ENCODE results near the gene ACHE.
A peak's percentile ranks its signal among the peaks of the same experiment; 100 is the strongest.

The ACHE gene

DNA sequence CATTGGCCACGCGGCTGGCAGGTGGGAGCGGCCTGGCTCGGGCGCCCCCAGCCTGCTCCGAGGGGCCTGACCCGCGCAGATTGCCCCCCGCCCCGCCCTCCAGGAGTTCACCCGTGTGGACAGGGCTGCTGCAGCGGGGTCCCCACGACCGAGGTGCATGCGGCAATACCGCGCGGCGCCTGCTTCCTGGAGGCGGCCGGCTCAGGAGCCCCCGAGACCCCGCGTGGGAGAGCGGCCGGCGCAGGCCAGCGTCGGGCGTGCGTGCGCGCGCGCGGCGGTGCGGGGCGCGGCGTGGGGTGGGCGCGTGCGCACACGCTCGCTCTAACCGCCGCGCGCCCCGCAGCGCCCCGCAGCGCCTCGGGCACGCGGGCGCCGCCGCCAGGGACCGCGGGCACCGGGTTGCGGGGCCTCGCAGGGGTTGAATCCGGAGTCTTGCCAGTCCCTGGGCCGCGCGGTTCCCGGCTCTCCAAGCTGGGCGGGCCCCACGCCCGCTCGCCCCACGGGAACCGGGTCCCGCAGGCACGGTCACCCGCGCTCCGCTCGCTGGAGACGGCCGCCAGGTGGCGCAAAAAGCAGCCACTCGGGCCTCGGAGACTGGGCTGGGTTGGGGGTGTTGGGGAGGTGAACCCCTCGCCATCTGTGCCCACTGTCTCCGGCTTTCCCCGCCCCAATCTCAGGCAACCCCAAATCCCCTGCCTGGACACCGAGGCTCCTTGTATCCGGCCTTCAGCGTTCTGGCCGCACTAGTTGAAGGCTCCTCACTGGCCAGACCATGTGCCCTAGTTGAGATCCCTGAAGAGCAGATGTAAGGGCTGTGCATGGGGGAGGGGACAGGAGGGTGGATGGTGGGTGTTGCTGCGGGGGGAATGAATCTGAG lies 1.3 kb upstream of the ACHE start:
- peak; percentile 65 for DNase-seq

DNA sequence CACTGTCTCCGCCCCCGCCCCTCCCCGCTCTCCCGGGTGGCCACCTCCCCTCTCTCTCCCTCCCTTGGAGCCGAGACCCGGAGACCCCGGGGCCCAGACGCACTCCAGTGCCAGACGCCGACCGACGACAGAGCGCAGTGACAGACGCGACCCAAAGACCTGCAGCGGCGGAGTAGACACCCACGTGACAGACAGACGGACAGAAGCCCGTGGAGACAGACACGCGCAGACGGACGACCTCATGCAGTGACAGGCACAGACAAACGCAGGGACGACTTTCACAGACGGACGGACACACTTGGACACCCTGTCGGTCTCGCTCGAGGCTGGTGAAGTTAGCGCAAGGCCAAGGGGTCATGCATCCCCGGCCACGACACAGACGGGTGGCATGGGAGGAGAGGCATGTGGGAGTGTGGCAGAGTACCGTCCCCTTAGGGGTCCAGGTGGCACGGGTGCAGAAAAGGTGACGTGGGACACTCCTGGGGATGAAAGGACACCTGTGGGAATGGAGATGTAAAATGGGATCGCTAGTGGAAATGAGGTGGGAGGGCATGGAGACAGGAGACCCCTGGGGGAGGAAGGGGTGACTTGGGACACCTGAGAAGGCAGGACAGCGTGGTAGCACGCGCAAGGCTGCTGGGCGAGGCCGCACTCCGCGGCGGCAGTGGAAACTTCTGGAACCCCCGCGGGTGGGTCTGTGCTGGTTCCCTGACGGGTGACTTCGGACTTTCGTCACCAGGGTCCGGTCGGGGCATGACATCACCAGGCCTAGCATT lies 456 bp upstream of the ACHE start:
- DNase-seq = no peak

- peak; percentile 33 for DNase-seq
These were observed 608 bp downstream of the ACHE start for GRCh38 chr7:100894860-100895700.

DNA sequence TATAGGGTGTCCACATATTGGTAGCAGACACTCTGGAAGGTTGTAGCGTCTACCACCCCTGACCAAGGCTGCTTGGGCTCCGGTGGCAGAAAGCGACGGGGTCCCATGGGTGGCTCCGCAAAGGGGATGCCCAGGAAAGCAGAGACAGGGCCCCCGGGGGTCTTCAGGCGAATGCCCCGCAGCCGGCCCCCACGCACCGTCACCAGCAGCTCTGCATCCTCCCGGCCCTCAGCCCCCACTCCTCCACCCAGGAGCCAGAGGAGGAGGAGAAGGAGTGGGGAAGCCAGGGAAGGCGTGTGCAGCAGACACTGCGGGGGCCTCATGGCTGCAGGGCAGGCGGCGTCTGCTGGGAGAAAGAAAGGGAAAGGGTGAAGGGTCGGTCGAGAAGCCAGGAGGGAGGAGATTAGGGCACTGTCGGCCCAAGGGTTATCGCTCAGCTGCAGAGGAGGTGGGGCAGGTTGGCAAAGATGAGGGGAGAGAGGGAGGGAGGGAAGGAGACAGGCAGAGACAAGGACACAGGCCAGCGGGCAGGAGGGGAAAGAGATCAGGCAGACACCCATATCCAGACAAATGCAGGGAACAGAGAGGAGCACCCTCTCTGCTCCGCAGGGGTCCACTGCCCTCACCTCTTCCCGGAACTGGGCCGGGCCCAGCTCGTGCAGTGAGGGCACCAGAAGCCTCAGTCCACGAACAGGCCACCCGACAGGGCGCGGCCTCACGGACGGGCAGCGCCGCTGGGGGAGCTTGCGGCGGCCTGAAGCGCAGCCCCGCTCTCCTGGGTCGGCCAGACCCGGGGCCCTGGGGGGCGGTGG lies 1.6 kb downstream of the ACHE start:
- no peak for DNase-seq

- no peak for DNase-seq
These were observed 2.3 kb downstream of the ACHE start for GRCh38 chr7:100893318-100893895.

DNA sequence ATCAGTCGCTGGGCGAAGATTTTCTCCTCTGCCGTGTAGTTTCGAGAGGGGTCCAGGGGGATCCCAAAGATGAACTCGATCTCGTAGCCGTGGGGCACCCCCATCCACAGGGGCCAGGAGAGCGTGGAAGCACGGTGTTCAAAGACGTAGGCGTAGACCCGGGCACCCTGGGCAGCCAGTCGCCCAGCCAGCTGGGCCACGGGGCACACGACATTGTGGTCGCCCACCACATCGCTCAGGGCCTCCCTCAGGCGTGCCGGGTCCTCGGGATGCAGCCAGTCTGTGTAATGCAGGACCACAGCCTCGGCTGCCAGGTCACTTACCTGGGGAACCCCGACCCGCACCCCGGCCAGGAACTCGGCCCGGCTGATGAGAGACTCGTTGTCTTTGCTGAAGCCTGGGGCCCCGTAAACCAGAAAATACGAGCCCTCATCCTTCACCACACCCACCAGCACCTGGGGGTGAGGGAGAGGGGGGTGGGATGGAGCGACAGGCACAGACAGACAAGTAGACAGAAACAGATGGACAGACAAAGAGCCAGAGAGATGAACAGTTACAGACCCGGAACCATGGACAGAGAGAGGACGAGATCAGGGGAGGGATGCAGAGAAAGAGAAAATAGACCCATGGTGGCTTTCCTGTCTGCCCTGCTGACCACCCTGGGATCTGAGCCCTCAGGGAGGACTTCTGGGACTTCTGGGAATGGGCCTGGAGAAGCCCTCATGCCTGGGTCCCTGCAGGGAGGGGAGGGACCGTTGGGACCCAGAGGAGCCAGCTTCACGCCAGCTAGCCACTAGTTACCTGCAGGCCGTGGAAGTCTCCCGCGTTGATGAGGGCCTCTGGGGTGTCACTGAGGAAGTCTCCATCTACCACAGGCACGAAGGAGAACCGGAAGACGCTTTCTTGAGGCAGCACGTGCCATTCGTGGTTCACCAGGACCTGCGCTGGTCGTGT lies 3.0 kb downstream of the ACHE start:
- no peak for DNase-seq

GRCh38 chr7:100891568-100892247 lies 4.0 kb downstream of the ACHE start:
- DNase-seq = no peak

DNA sequence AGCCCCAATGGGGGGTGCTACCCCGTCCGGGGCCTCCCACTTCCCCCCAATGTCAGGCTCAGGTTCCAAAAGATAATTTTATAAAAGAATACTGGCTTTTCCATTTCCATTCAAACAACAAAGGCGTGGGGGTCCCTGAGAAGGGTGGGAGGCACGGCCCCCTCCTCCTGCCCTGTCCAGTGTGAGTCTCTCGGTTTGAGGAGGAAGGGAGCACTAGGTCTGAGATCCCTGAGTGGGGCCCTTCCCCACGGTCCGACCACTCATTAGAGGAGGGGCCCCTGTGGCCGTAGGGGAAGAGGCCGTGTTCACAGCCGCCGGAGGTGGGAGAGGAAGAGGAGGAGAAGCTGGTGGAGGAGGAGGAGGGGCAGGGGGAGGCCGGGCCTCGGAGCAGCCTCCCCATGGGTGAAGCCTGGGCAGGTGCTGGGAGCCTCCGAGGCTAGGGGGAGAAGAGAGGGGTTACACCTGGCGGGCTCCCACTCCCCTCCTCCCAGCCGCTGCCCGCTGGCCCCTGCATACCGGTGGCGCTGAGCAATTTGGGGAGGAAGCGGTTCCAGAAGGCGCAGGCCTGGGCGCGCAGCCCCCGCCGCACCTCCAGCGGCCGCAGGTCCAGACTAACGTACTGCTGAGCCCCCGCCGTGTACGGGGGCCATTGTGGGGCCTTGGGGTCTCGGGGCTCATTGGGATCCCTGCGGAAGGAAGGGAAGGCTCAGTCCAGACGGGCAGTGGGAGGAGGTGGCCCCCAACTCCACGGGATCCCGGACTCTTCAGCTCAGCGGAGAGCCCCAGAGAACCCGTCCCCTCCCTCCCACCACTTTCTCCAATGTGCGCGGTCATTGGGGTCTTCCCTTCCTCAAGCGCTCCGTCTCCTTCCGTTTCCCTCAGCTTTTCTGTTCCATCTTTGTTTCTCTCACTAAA lies 4.8 kb downstream of the ACHE start:
- no peak for DNase-seq

GRCh38 chr7:100888988-100889750 lies 6.5 kb downstream of the ACHE start, which contains the start of gene UFSP1:
TSS of gene UFSP1 (minus strand) at chr7:100889715. CDS start at chr7:100889271, 444 bp downstream.
- DNase-seq = peak; percentile 66

DNA sequence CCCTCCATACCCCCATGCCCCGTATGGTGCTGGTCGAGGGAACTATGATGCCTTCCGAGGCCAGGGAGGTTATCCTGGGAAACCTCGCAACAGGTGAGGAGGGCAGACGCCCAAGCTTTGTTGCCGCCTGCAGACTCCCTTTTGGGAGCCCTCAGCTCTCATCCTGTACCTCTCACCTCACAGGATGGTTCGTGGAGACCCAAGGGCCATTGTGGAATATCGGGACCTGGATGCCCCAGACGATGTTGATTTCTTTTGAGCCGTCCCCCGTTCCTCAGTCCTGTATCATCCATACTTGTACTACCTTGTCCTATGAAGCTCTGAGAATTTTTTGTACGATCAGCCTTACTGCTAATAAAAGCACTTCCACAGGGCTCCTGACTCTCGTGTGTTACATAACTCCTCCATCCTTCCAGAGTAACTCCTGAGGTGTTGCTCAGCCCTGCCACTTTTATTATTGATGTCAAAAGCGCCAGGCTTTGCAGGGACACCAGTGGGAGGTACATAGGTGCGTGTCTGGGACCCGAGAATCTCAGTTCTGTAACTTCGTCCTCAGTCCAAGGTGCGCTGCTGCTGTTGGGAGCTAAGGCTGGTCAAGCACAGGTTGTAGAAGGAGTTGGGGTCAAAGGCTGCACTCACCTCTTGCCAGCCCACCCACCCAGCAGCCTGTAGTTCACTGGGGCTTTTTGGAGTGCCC lies 7.2 kb downstream of the ACHE start:
- DNase-seq = no peak

DNA sequence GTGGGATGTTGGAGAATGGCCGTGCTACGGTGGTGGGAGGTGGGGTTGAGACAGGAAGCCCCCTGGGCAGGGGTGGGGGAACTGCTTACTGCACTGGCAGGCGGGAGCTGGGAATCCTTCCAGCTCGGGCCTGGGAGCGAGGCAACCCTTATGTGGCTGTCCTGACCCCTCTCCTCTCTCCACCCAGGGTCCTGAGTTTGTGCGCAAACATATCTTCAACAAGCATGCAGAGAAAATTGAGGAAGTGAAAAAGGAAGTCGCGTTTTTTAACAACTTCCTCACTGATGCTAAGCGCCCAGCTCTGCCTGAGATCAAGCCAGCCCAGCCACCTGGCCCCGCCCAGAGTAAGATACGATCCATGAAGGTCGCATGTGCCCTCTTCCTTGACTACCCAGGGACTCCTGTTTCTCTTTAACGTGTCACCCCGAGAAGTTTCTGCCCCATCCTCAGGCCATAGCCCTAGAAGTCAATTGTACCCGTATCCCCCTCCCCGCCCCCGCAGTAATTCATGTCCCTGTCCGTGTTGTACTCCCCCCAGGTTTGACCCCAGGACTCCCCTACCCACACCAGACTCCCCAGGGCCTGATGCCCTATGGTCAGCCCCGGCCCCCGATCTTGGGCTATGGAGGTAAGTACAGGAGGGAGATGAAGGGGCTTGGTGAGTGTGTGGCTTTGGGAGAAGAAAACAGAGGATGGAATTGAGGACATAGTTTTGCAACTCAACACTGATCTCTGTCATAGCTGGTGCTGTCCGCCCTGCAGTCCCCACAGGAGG lies 8.0 kb downstream of the ACHE start:
- peak; percentile 37 for DNase-seq

- DNase-seq = no peak
These were observed 8.7 kb downstream of the ACHE start for GRCh38 chr7:100886936-100887515.

DNA sequence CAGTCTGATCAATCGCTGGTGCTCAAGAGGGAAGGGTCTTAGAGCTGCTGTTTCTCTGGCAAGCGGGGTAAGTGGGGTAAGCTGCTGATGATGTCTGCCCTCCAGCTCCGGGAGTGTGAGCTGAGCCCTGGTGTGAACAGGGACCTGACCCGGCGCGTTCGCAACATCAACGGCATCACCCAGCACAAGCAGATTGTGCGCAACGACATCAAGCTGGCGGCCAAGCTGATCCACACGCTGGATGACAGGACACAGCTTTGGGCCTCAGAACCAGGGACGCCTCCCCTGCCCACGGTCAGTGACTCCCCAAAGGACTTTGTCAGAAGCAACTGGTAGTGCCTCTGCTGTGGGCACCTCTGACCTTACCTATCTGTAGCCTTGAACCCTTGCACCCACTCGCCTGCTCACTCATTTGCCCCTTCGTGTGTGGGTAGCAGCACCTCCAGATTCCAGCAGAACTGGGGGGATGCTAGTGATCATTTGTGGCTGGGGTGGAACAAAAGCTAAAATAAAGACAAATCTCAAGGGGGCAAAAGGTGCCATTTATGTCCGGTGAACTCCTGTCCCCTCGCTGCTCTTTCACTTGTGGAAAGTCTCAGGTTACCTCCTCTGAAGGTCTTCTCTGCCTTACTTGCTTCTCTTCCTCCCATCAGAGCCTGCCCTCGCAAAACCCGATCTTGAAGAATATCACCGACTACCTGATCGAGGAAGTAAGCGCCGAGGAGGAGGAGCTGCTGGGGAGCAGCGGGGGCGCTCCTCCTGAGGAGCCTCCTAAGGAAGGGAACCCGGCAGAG lies 9.3 kb downstream of the ACHE start:
- DNase-seq = no peak

DNA sequence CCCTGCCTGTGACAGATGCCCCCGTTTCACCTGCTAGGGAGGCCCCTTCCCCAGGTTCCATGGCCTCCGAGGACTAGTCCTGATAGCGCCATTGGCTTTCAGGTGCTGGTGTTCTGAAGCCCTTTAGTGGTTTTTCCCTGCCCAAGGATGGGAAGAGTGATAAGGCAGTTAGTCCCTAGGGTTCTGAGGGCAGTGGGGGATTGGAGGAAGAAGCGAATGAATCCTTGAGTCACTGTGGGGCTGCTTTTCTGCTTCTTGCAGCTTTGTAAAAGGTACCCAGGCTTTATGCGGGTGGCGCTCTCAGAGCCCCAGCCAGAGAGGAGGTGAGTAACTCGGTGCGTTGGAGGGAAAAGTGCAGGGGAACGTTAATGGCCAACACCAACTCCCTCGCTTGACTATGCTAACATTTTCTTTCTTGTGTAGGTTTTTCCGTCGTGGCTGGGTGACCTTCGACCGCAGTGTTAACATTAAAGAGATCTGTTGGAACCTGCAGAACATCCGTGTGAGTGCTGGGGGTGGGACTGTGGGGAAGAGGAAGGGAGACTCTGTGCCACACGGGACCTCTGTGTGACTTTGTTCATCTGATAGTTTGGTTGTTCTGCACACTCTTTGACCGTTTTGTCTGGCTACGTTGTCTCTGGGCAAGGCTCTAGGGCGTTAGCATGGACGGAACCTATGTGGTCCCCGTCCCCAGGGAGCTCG lies 10.1 kb downstream of the ACHE start:
- no peak for DNase-seq

Measured in midbrain (tissue), 1 donor.